Neural cell (in vitro differentiated cells): Measurements from ENCODE around the gene GZMH. TPM values are rescaled to one million over a fixed set of nuclear protein-coding genes. Genes with fewer than 3 reads are reported as not detected.

Source experiments
- H2AFZ ChIP-seq: fragments of 200-600, 300-800 bp; sonication (generic), shearing (Covaris generic); 2 replicates; pipeline ENCODE4 v1.6.0; 2014; ENCODE audit warnings: low read depth, mild to moderate bottlenecking, antibody characterized with exemption, low read length, moderate library complexity
- H3F3A ChIP-seq: fragments of 200-600 bp; shearing (Covaris generic); 2 replicates; pipeline ENCODE4 v1.6.1; 2016; ENCODE audit warnings: mild to moderate bottlenecking, moderate library complexity, mixed read lengths, antibody characterized with exemption, low read length; ENCODE audit not compliant: insufficient read depth, poor library complexity, severe bottlenecking
- H3K27ac ChIP-seq: fragments of 200-600, 300-800 bp; sonication (generic), shearing (Covaris generic); 2 replicates; pipeline ENCODE4 v1.5.1; 2014; ENCODE audit warnings: mild to moderate bottlenecking, low read length, moderate library complexity
- H3K27me3 ChIP-seq: fragments of 300-800, 200-600 bp; sonication (generic), shearing (Covaris generic); 2 replicates; pipeline ENCODE4 v1.6.0; 2014; ENCODE audit warnings: mild to moderate bottlenecking, low read depth, low read length, moderate library complexity; ENCODE audit not compliant: insufficient read depth
- H3K36me3 ChIP-seq: fragments of 300-800, 200-600 bp; sonication (generic), shearing (Covaris generic); 2 replicates; pipeline ENCODE4 v1.5.1; 2014; ENCODE audit warnings: mild to moderate bottlenecking, antibody characterized with exemption, low read length, moderate library complexity; ENCODE audit not compliant: insufficient read depth
- H3K4me2 ChIP-seq: fragments of 300-800, 200-600 bp; sonication (generic), shearing (Covaris generic); 2 replicates; pipeline ENCODE4 v1.6.0; 2014; ENCODE audit warnings: mild to moderate bottlenecking, low read length
- H3K4me3 ChIP-seq: fragments of 300-800, 200-600 bp; sonication (generic), shearing (Covaris generic); 2 replicates; pipeline ENCODE4 v1.5.1; 2014; ENCODE audit warnings: mild to moderate bottlenecking, low read length, moderate library complexity
- H3K79me2 ChIP-seq: fragments of 200-600 bp; shearing (Covaris generic); replicated peaks from 2 replicates; pipeline ENCODE4 v1.6.0; 2014; ENCODE audit warnings: mild to moderate bottlenecking, low read length, moderate library complexity; ENCODE audit not compliant: insufficient read depth
- H3K9ac ChIP-seq: fragments of 300-800, 200-600 bp; sonication (generic), shearing (Covaris generic); 2 replicates; pipeline ENCODE4 v1.6.1; 2016; ENCODE audit warnings: mild to moderate bottlenecking, low read length, mixed read lengths
- H3K9me2 ChIP-seq: fragments of 200-600 bp; shearing (Covaris generic); 2 replicates; pipeline ENCODE4 v1.6.1; 2016; ENCODE audit warnings: mild to moderate bottlenecking, low read length, mixed read lengths; ENCODE audit not compliant: insufficient read depth
- H3K9me3 ChIP-seq: fragments of 200-600, 300-800 bp; sonication (generic), shearing (Covaris generic); 2 replicates; pipeline ENCODE4 v1.6.1; 2016; ENCODE audit warnings: mild to moderate bottlenecking, mixed run types, low read length, moderate library complexity, mixed read lengths
- H4K20me1 ChIP-seq: fragments of 200-600 bp; shearing (Covaris generic); 2 replicates; pipeline ENCODE4 v1.6.1; 2016; ENCODE audit warnings: mild to moderate bottlenecking, mixed run types; ENCODE audit not compliant: insufficient read depth
- EP300 ChIP-seq: fragments of 450-650 bp; conservative IDR thresholded peaks from 2 replicates; pipeline ENCODE4 v1.6.1; 2014; ENCODE audit warnings: antibody characterized with exemption, mild to moderate bottlenecking, moderate library complexity; ENCODE audit not compliant: poor library complexity, severe bottlenecking
- EZH2 ChIP-seq: fragments of 200-600, 300-800 bp; shearing (Covaris generic), sonication (generic); IDR thresholded peaks from 2 replicates; pipeline ENCODE4 v1.6.1; 2014; ENCODE audit warnings: antibody characterized with exemption, low read length, borderline replicate concordance, mild to moderate bottlenecking; ENCODE audit not compliant: insufficient read depth, poor library complexity, severe bottlenecking
- MXI1 ChIP-seq: fragments of 450-650 bp; conservative IDR thresholded peaks from 2 replicates; pipeline ENCODE4 v1.6.1; 2014; ENCODE audit warnings: antibody characterized with exemption, mild to moderate bottlenecking; ENCODE audit not compliant: poor library complexity, severe bottlenecking
- POLR2AphosphoS5 ChIP-seq: IDR thresholded peaks from 2 replicates; pipeline ENCODE4 v1.6.1; 2012
- RAD21 ChIP-seq: fragments of 450-650 bp; conservative IDR thresholded peaks from 2 replicates; pipeline ENCODE4 v1.6.1; 2014; ENCODE audit warnings: antibody characterized with exemption, mild to moderate bottlenecking, moderate library complexity
- SMC3 ChIP-seq: fragments of 450-650 bp; conservative IDR thresholded peaks from 2 replicates; pipeline ENCODE4 v1.6.1; 2014; ENCODE audit warnings: antibody characterized with exemption, mild to moderate bottlenecking, moderate library complexity; ENCODE audit not compliant: poor library complexity
- TAF1 ChIP-seq: IDR thresholded peaks from 2 replicates; pipeline ENCODE4 v1.6.1; 2012; ENCODE audit warnings: low read depth
- polyA plus RNA-seq: library from polyadenylated mRNA; depleted of rRNA; stranded (reverse); fragments of >200 nt; gene quantifications from 2 replicates; pipeline ENCODE4 v1.2.3, GENCODE V29; 2014
- TF ChIP-seq, protein P1 (sequence below): IDR thresholded peaks from 2 replicates; pipeline ENCODE4 v1.6.1; 2012; ENCODE audit warnings: borderline replicate concordance
- TF ChIP-seq, protein P2 (sequence below): fragments of 450-650 bp; IDR thresholded peaks from 2 replicates; pipeline ENCODE4 v1.5.1; 2014; ENCODE audit warnings: antibody characterized with exemption, mild to moderate bottlenecking, moderate library complexity; ENCODE audit not compliant: poor library complexity, severe bottlenecking

Gene GZMH
- polyA plus RNA-seq, 1 donor from 2014 or later: not detected

DNA sequence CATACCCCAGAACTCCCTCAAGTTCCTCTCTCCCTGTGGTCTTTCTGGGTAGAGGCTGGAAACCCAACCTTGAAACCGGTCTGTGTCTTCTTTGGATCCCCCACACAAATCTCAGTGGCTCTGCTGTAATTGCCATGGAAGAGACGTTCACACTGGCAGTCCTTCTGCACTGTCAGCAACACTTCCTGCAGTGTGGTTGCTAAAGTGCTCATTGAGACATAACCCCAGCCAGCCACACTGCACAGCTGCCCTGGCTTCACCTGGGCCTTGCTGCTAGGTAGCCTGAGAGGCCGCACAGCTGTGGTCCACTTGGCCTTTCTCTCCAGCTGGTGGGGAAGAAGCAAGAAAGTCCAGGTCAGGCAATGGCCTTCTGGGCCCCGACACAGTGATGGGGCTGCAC is 2.4 kb downstream of the GZMH start:
- Histone ChIP-seq H3K27me3 (no peaks in the 10 kb centered on the region), H3K4me3 (no peak overlapping the region), H3K4me2 (no peak overlapping the region), H3F3A (no peaks in the 10 kb centered on the region), H4K20me1 (no peaks in the 10 kb centered on the region), H2AFZ (no peak overlapping the region), H3K9me3 (no peaks in the 10 kb centered on the region), H3K27ac (no peak overlapping the region), H3K9ac (no peak overlapping the region), H3K36me3 (no peaks in the 10 kb centered on the region), H3K79me2 (no peaks in the 10 kb centered on the region), H3K9me2 (no peaks in the 10 kb centered on the region)
- no peak for TF ChIP-seq TAF1
- TF ChIP-seq, protein P1, sequence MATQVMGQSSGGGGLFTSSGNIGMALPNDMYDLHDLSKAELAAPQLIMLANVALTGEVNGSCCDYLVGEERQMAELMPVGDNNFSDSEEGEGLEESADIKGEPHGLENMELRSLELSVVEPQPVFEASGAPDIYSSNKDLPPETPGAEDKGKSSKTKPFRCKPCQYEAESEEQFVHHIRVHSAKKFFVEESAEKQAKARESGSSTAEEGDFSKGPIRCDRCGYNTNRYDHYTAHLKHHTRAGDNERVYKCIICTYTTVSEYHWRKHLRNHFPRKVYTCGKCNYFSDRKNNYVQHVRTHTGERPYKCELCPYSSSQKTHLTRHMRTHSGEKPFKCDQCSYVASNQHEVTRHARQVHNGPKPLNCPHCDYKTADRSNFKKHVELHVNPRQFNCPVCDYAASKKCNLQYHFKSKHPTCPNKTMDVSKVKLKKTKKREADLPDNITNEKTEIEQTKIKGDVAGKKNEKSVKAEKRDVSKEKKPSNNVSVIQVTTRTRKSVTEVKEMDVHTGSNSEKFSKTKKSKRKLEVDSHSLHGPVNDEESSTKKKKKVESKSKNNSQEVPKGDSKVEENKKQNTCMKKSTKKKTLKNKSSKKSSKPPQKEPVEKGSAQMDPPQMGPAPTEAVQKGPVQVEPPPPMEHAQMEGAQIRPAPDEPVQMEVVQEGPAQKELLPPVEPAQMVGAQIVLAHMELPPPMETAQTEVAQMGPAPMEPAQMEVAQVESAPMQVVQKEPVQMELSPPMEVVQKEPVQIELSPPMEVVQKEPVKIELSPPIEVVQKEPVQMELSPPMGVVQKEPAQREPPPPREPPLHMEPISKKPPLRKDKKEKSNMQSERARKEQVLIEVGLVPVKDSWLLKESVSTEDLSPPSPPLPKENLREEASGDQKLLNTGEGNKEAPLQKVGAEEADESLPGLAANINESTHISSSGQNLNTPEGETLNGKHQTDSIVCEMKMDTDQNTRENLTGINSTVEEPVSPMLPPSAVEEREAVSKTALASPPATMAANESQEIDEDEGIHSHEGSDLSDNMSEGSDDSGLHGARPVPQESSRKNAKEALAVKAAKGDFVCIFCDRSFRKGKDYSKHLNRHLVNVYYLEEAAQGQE: no peak
- no peak for TF ChIP-seq EZH2
- no peak for TF ChIP-seq RAD21
- no peak for TF ChIP-seq MXI1
- no peak for TF ChIP-seq SMC3
- TF ChIP-seq POLR2AphosphoS5: no peak
- TF ChIP-seq, protein P2, sequence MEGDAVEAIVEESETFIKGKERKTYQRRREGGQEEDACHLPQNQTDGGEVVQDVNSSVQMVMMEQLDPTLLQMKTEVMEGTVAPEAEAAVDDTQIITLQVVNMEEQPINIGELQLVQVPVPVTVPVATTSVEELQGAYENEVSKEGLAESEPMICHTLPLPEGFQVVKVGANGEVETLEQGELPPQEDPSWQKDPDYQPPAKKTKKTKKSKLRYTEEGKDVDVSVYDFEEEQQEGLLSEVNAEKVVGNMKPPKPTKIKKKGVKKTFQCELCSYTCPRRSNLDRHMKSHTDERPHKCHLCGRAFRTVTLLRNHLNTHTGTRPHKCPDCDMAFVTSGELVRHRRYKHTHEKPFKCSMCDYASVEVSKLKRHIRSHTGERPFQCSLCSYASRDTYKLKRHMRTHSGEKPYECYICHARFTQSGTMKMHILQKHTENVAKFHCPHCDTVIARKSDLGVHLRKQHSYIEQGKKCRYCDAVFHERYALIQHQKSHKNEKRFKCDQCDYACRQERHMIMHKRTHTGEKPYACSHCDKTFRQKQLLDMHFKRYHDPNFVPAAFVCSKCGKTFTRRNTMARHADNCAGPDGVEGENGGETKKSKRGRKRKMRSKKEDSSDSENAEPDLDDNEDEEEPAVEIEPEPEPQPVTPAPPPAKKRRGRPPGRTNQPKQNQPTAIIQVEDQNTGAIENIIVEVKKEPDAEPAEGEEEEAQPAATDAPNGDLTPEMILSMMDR: no peak
- no peak for TF ChIP-seq EP300

DNA sequence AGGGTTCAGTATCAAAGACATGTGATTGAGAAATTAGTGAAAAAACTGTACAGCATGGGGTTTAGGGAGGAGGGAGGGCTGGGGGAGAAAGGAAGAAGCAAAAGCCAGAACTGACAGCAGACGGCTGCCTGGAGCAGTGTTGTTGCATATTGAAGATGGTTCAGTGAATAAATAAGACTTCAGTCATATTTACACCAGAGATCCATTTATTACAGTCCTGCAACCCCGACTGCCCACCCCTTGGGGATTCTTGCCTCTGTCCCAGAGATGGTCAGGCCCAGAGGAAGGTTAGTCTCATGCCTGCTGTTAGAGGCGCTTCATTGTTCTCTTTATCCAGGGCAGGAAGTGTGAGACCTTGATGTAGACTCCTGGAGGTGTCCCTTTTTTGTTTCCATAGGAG is 3.2 kb downstream of the GZMH start:
- no peak for TF ChIP-seq MXI1
- TF ChIP-seq TAF1: no peak
- TF ChIP-seq, protein P2: no peak
- TF ChIP-seq POLR2AphosphoS5: no peak
- no peak for TF ChIP-seq EP300
- TF ChIP-seq, protein P1: no peak
- TF ChIP-seq EZH2: no peak
- TF ChIP-seq RAD21: no peak
- H3K4me2 ChIP-seq: no peak overlapping the region

More for the DNA sequence above, 3.2 kb downstream of the GZMH start:
- no peak overlapping the region for H3K4me3 ChIP-seq
- no peaks in the 10 kb centered on the region for H3F3A ChIP-seq
- H3K9me3 ChIP-seq: no peaks in the 10 kb centered on the region
- H3K27ac ChIP-seq: no peak overlapping the region
- no peaks in the 10 kb centered on the region for H3K36me3 ChIP-seq
- H3K79me2 ChIP-seq: no peaks in the 10 kb centered on the region
- no peaks in the 10 kb centered on the region for H4K20me1 ChIP-seq
- H3K27me3 ChIP-seq: no peaks in the 10 kb centered on the region
- H3K9me2 ChIP-seq: no peaks in the 10 kb centered on the region
- no peak overlapping the region for H3K9ac ChIP-seq
- H2AFZ ChIP-seq: no peak overlapping the region
